Progenitor cell of endocrine pancreas (in vitro differentiated cells): ENCODE measurements around the gene CSRNP3. TPM values are rescaled to one million over a fixed set of nuclear protein-coding genes. Genes with fewer than 3 reads are reported as not detected.

Source experiments
- DNase-seq: peaks from one replicate; pipeline ENCODE4 v3.0.0; 2021; ENCODE audit warnings: low spot score; ENCODE audit not compliant: unreplicated experiment
- H3K27ac Mint-ChIP-seq: 2 replicates; pipeline ENCODE4 v1.8.0; 2021; ENCODE audit warnings: mild to moderate bottlenecking, moderate library complexity, mixed read lengths
- H3K27me3 Mint-ChIP-seq: 2 replicates; pipeline ENCODE4 v1.8.0; 2021; ENCODE audit warnings: mixed read lengths
- H3K36me3 Mint-ChIP-seq: 2 replicates; pipeline ENCODE4 v1.8.0; 2022; ENCODE audit warnings: mixed read lengths; ENCODE audit not compliant: insufficient read depth
- H3K4me1 Mint-ChIP-seq: 2 replicates; pipeline ENCODE4 v1.8.0; 2021; ENCODE audit warnings: low read depth, mixed read lengths
- H3K4me3 Mint-ChIP-seq: 2 replicates; pipeline ENCODE4 v1.8.0; 2021; ENCODE audit warnings: low read depth, mild to moderate bottlenecking, moderate library complexity, mixed read lengths
- H3K9me3 Mint-ChIP-seq: 2 replicates; pipeline ENCODE4 v1.8.0; 2021; ENCODE audit warnings: low read depth, mixed read lengths
- CTCF ChIP-seq: fragments of 200-600 bp; sonication (generic); IDR thresholded peaks from one replicate; pipeline ENCODE4 v1.5.0; 2021; ENCODE audit warnings: antibody characterized with exemption, mild to moderate bottlenecking; ENCODE audit not compliant: unreplicated experiment
- total RNA-seq: library from RNA; stranded (reverse); gene quantifications from 2 replicates; pipeline ENCODE4 v1.2.1, GENCODE V29; 2021

CSRNP3 gene
- total RNA-seq, 1 donor from 2014 or later: 10.7 TPM

- Mint-ChIP-seq H3K27me3 (no peaks in the 10 kb centered on the region), H3K4me1 (peaks cover 8% of the 10 kb centered on the region), H3K9me3 (no peaks in the 10 kb centered on the region), H3K4me3 (no peak overlapping the region), H3K27ac (no peak overlapping the region), H3K36me3 (peaks cover 8% of the 10 kb centered on the region)
- TF ChIP-seq CTCF: no peak
- no peak for DNase-seq
Measured at GRCh38 chr2:165499131-165499530, 29.6 kb downstream of the CSRNP3 start.

- no peak for TF ChIP-seq CTCF
- H3K27me3 Mint-ChIP-seq: no peaks in the 10 kb centered on the region
- H3K4me1 Mint-ChIP-seq: peaks cover 8% of the 10 kb centered on the region
- no peak overlapping the region for H3K4me3 Mint-ChIP-seq
- no peak for DNase-seq
- H3K36me3 Mint-ChIP-seq: peaks cover 6% of the 10 kb centered on the region
- no peak overlapping the region for H3K27ac Mint-ChIP-seq
- H3K9me3 Mint-ChIP-seq: no peaks in the 10 kb centered on the region
Measured at GRCh38 chr2:165500001-165500400, 30.5 kb downstream of the CSRNP3 start.

GRCh38 chr2:165500816-165501215 is 31.3 kb downstream of the CSRNP3 start:
- DNase-seq: no peak
- H3K27ac Mint-ChIP-seq: no peak overlapping the region
- H3K36me3 Mint-ChIP-seq: peaks cover 5% of the 10 kb centered on the region
- H3K27me3 Mint-ChIP-seq: no peaks in the 10 kb centered on the region
- TF ChIP-seq CTCF: no peak
- H3K4me1 Mint-ChIP-seq: peaks cover 8% of the 10 kb centered on the region
- no peak overlapping the region for H3K4me3 Mint-ChIP-seq
- no peaks in the 10 kb centered on the region for H3K9me3 Mint-ChIP-seq

GRCh38 chr2:165505514-165505913 is 36.0 kb downstream of the CSRNP3 start:
- Mint-ChIP-seq H3K4me1 (no peaks in the 10 kb centered on the region), H3K36me3 (peaks cover 6% of the 10 kb centered on the region), H3K27ac (no peak overlapping the region), H3K4me3 (no peak overlapping the region), H3K9me3 (peaks cover 4% of the 10 kb centered on the region), H3K27me3 (no peaks in the 10 kb centered on the region)
- no peak for TF ChIP-seq CTCF
- no peak for DNase-seq

GRCh38 chr2:165508927-165509326 is 39.4 kb downstream of the CSRNP3 start:
- no peaks in the 10 kb centered on the region for H3K4me1 Mint-ChIP-seq
- H3K27ac Mint-ChIP-seq: no peak overlapping the region
- H3K36me3 Mint-ChIP-seq: peaks cover 6% of the 10 kb centered on the region
- DNase-seq: no peak
- peaks cover 4% of the 10 kb centered on the region for H3K9me3 Mint-ChIP-seq
- no peaks in the 10 kb centered on the region for H3K27me3 Mint-ChIP-seq
- H3K4me3 Mint-ChIP-seq: no peak overlapping the region
- no peak for TF ChIP-seq CTCF
